Stimulated activated naive CD8-positive, alpha-beta T cell treated with anti-CD3 and anti-CD28 coated beads, Interleukin-15, Interleukin-2, amounts not matched to agents 100 ng/mL and 50 ng/mL, for 24 hours (primary cell): ENCODE data around the gene CHML.

Experiments
- H3K27ac Mint-ChIP-seq: one replicate; pipeline ENCODE4 v1.8.0; 2021; ENCODE audit warnings: mild to moderate bottlenecking, mixed read lengths
- H3K27me3 Mint-ChIP-seq: one replicate; pipeline ENCODE4 v1.8.0; 2021; ENCODE audit warnings: mixed read lengths
- H3K36me3 Mint-ChIP-seq: one replicate; pipeline ENCODE4 v1.8.0; 2021; ENCODE audit warnings: low read depth, mixed read lengths
- H3K4me1 Mint-ChIP-seq: one replicate; pipeline ENCODE4 v1.8.0; 2021; ENCODE audit warnings: low read depth, mixed read lengths
- H3K4me3 Mint-ChIP-seq: one replicate; pipeline ENCODE4 v1.8.0; 2021; ENCODE audit warnings: mild to moderate bottlenecking, mixed read lengths
- H3K9me3 Mint-ChIP-seq: one replicate; pipeline ENCODE4 v1.8.0; 2021; ENCODE audit warnings: mixed read lengths

The CHML gene

DNA sequence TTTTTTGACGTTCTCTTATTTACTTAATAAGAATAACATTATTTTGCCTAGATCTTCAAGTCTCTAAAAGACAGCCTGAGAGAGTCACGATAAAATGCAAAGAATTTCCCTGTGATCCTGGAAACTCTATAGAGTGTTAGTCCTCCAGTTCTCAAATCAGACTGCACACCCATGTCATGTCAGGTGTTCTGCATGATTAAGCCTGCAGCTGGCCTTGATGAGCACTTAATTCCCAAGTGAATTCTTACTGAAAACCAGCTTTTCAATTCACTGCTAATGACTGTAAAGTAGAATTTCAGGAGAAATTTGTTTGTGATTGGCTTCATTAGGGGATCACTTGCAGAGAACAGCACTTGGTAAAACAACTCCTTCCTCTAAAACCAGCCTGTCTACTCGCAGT is 41.9 kb downstream of the CHML start:
- Mint-ChIP-seq H3K9me3 (no peaks in the 10 kb centered on the region), H3K36me3 (peaks cover 55% of the 10 kb centered on the region), H3K4me3 (no peak overlapping the region), H3K27ac (peak overlapping the region; percentile 10), H3K4me1 (peaks cover 21% of the 10 kb centered on the region), H3K27me3 (no peaks in the 10 kb centered on the region)

DNA sequence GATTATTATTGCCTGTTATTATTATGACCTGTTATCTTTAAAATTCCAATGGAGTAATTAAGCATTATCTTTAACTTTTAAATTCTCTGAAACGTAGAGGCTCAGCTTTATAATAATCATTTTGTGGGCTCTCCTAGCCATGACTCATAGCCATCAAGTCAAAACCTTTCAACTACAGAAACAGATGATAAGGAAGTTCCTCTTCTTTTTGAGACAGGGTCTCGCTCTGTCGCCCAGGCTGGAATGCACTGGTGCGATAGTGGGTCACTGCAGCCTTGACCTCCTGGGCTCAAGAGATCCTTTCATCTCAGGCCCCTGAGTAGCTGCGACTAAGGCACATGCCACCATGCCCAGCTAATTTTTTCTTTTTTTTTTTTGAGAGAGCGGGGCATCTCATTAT is 43.5 kb downstream of the CHML start:
- Mint-ChIP-seq H3K27me3 (no peaks in the 10 kb centered on the region), H3K36me3 (peaks cover 50% of the 10 kb centered on the region), H3K4me3 (no peak overlapping the region), H3K4me1 (peaks cover 34% of the 10 kb centered on the region), H3K27ac (no peak overlapping the region), H3K9me3 (no peaks in the 10 kb centered on the region)

DNA sequence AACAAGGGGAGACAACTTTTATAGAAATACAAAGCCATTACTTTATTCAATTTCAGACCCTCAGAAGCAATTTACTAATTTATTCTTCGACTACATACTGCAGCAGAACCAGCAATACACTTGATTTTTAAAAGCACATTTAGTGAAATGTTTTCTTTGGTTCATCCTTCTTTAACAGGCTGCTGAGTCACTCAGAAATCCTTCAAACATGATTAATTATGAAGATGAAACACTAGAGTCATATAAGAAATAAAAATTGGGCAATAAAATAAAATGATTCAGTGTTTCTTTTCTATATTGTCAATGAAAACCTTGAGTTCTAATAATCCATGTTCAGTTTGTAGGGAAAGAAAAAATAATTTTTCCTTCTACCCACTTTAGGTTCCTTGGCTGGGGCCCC is 47.0 kb downstream of the CHML start:
- no peaks in the 10 kb centered on the region for H3K9me3 Mint-ChIP-seq
- peaks cover 43% of the 10 kb centered on the region for H3K36me3 Mint-ChIP-seq
- no peaks in the 10 kb centered on the region for H3K27me3 Mint-ChIP-seq
- no peak overlapping the region for H3K4me3 Mint-ChIP-seq
- H3K27ac Mint-ChIP-seq = peak overlapping the region; percentile 76
- peaks cover 40% of the 10 kb centered on the region for H3K4me1 Mint-ChIP-seq

DNA sequence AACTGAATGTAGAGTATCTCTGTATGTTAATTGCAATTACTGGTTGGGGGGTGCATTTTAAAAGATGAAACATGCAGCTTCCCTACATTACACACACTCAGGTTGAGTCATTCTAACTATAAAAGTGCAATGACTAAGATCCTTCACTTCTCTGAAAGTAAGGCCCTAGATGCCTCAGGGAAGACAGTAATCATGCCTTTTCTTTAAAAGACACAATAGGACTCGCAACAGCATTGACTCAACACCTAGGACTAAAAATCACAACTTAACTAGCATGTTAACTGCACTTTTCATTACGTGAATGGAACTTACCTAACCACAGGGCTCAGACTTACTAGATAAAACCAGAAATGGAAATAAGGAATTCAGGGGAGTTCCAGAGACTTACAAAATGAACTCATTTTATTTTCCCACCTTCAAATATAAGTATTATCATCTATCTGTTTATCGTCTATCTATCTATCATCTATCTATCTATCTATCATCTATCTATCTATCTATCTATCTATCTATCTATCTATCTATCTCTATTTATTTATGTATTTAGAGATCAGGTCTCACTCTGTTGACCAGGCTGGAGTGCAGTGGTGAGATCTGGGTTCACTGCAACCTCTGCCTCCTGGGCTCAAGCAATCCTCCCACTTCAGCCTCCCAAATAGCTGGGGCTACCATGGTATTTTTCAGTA is 47.8 kb downstream of the CHML start:
- H3K36me3 Mint-ChIP-seq = peaks cover 37% of the 10 kb centered on the region
- no peaks in the 10 kb centered on the region for H3K27me3 Mint-ChIP-seq
- H3K9me3 Mint-ChIP-seq = no peaks in the 10 kb centered on the region
- H3K27ac Mint-ChIP-seq = peak overlapping the region; percentile 76
- peak overlapping the region; percentile 28 for H3K4me3 Mint-ChIP-seq
- peaks cover 40% of the 10 kb centered on the region for H3K4me1 Mint-ChIP-seq

DNA sequence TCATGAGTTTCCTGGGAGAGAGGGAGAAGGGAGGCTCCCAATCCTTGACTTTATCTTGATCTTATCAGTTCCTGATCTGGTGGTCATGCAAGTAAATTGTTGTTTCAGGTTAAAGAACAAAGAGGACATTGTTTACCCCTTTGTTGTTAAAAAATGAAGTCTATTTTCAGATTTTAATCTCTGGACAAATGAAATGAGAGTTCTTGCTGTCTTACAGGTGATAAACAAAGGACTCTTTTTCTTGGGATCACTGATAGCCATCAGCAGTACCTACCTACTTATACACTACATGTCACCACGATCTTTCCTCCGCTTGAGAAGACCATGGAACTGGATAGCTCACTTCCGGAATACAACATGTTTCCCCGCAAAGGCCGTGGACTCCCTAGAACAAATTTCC is 48.4 kb downstream of the CHML start:
- Mint-ChIP-seq H3K4me1 (peaks cover 38% of the 10 kb centered on the region), H3K36me3 (peaks cover 37% of the 10 kb centered on the region), H3K27me3 (no peaks in the 10 kb centered on the region), H3K4me3 (no peak overlapping the region), H3K27ac (peak overlapping the region; percentile 76), H3K9me3 (no peaks in the 10 kb centered on the region)

DNA sequence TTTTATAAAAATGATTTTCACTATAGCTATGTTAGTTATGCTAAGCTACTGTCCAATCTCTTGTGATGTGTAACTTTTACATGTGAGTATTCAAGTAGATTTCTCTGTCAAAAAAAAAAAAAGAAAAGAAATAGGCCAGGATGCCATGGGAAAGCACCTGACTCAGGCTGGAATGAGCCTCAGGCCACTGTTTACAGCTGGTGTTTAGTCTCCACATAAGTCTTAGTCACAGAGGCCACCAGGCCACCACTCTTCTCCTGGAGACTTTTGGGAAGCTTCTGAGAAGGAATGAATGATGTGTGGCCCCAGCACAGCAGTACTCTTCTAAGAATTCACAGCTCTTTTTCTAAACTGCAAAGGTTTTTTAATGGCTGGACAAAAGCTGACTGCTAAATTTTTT is 48.9 kb downstream of the CHML start:
- peaks cover 33% of the 10 kb centered on the region for H3K36me3 Mint-ChIP-seq

DNA sequence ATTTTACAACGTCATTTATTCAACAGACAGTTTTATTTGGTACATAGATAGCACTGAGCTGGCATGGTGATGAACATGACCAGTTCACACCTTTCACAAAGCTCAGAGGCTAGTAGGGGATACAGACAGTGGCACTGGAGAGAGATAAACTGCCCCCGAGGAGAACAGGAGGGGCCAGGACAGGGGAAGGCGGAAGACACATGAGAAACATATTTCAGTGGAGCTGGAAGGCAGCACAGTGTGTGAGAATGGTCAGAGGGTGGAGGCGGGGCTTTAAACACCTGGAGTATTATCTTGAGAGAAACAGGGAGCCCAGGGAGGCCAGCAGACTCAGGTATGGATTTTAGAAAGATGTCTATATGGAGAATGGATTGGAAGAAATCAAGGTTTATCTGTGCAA is 49.5 kb downstream of the CHML start:
- H3K27ac Mint-ChIP-seq = peak overlapping the region; percentile 15
- no peak overlapping the region for H3K4me3 Mint-ChIP-seq
- H3K9me3 Mint-ChIP-seq = no peaks in the 10 kb centered on the region
- no peaks in the 10 kb centered on the region for H3K27me3 Mint-ChIP-seq
- H3K36me3 Mint-ChIP-seq = peaks cover 28% of the 10 kb centered on the region
- H3K4me1 Mint-ChIP-seq = peaks cover 31% of the 10 kb centered on the region

More for the DNA sequence above, 48.9 kb downstream of the CHML start:
- Mint-ChIP-seq H3K27me3 (no peaks in the 10 kb centered on the region), H3K27ac (no peak overlapping the region), H3K9me3 (no peaks in the 10 kb centered on the region), H3K4me1 (peaks cover 34% of the 10 kb centered on the region), H3K4me3 (no peak overlapping the region)
